IMR-90 (cell line): Measurements from ENCODE around the gene TMEM247. TPM values are rescaled to one million over a fixed set of nuclear protein-coding genes. Genes with fewer than 3 reads are reported as not detected.

Experiments
- ATAC-seq: fragments of 200-7000 bp; cut with Tn5 transposase; 2 replicates; pipeline ENCODE4 v1.9.1; 2020; ENCODE audit warnings: low read depth, mild to moderate bottlenecking, moderate library complexity
- BruUV-seq: library from RNA; stranded (reverse); fragments of 400-500 nt; replicated peaks from 2 replicates; lab custom pipeline; 2021; lab: Mats Ljungman, UMichigan
- CTCF ChIA-PET: fragments of 300-600 bp; formaldehyde crosslinking; extraction: SDS; loops from one replicate; lab custom pipeline; 2021; ENCODE audit warnings: antibody characterized with exemption; lab: Yijun Ruan, JAX
- POLR2A ChIA-PET: fragments of 300-600 bp; sonication (Branson Sonifier 250); formaldehyde crosslinking; loops from one replicate; lab custom pipeline; 2022; ENCODE audit warnings: antibody characterized with exemption; ENCODE audit not compliant: unreplicated experiment; lab: Charles Lee
- DNase-seq: peaks from one replicate; pipeline ENCODE4 v3.0.0; 2013
- H2AFZ ChIP-seq: replicated peaks from 2 replicates; pipeline ENCODE3; 2013; ENCODE audit warnings: low read length, mild to moderate bottlenecking; ENCODE audit not compliant: poor library complexity
- H2AK5ac ChIP-seq: 2 replicates; pipeline ENCODE4 v1.6.1; 2013; ENCODE audit warnings: low read depth, low read length, inconsistent platforms
- H2AK9ac ChIP-seq: replicated peaks from 2 replicates; pipeline ENCODE3; 2013; ENCODE audit warnings: mild to moderate bottlenecking, low read depth, low read length, moderate library complexity; ENCODE audit not compliant: poor library complexity
- H2BK120ac ChIP-seq: 2 replicates; pipeline ENCODE4 v1.6.1; 2013; ENCODE audit warnings: low read depth, low read length, inconsistent platforms
- H2BK15ac ChIP-seq: 3 replicates; pipeline ENCODE4 v1.6.1; 2013; ENCODE audit warnings: low read depth, low read length, inconsistent platforms
- H2BK20ac ChIP-seq: 2 replicates; pipeline ENCODE4 v1.6.1; 2013; ENCODE audit warnings: low read depth, mild to moderate bottlenecking, inconsistent platforms, low read length, moderate library complexity
- H2BK5ac ChIP-seq: 2 replicates; pipeline ENCODE4 v1.6.1; 2013; ENCODE audit warnings: mild to moderate bottlenecking, low read depth, low read length, inconsistent platforms; ENCODE audit not compliant: poor library complexity, severe bottlenecking
- H3K14ac ChIP-seq: replicated peaks from 2 replicates; pipeline ENCODE4 v1.6.1; 2013; ENCODE audit warnings: low read depth, low read length, inconsistent platforms
- H3K18ac ChIP-seq: 2 replicates; pipeline ENCODE4 v1.6.1; 2013; ENCODE audit warnings: low read depth, low read length, control low read depth
- H3K23ac ChIP-seq: 2 replicates; pipeline ENCODE4 v1.6.1; 2013; ENCODE audit warnings: low read depth, low read length, inconsistent platforms
- H3K27ac ChIP-seq: 2 replicates; pipeline ENCODE4 v1.5.1; 2013; ENCODE audit warnings: mild to moderate bottlenecking, control low read depth, low read length; ENCODE audit not compliant: insufficient read depth
- H3K27me3 ChIP-seq: 2 replicates; pipeline ENCODE4 v1.6.1; 2013; ENCODE audit warnings: low read length; ENCODE audit not compliant: control insufficient read depth, insufficient read depth
- H3K36me3 ChIP-seq: 2 replicates; pipeline ENCODE4 v1.6.1; 2013; ENCODE audit warnings: low read length, mixed read lengths; ENCODE audit not compliant: control insufficient read depth, insufficient read depth
- H3K4ac ChIP-seq: 2 replicates; pipeline ENCODE4 v1.6.1; 2013; ENCODE audit warnings: low read depth, low read length, inconsistent platforms
- H3K4me1 ChIP-seq: 2 replicates; pipeline ENCODE4 v1.6.1; 2013; ENCODE audit warnings: low read length, mixed read lengths; ENCODE audit not compliant: control insufficient read depth, insufficient read depth
- H3K4me2 ChIP-seq: 2 replicates; pipeline ENCODE4 v1.6.1; 2013; ENCODE audit warnings: low read depth, mild to moderate bottlenecking, control low read depth, low read length, moderate library complexity
- H3K4me3 ChIP-seq: 2 replicates; pipeline ENCODE4 v1.5.1; 2013; ENCODE audit warnings: low read depth, mild to moderate bottlenecking, control low read depth, low read length, moderate library complexity; ENCODE audit not compliant: insufficient read depth
- H3K56ac ChIP-seq: 2 replicates; pipeline ENCODE4 v1.6.1; 2013; ENCODE audit warnings: low read length, inconsistent platforms; ENCODE audit not compliant: insufficient read depth; ENCODE audit errors: extremely low read depth
- H3K79me1 ChIP-seq, 2 experiments: 2 replicates each; pipeline ENCODE4 v1.6.1; 2013; ENCODE audit warnings: low read length in 2 of 2, inconsistent platforms in 1 of 2, low read depth in 1 of 2
- H3K9ac ChIP-seq: 2 replicates; pipeline ENCODE4 v1.6.1; 2013; ENCODE audit warnings: low read depth, low read length, control low read depth
- H3K9me1 ChIP-seq: 2 replicates; pipeline ENCODE4 v1.6.1; 2013; ENCODE audit warnings: low read length, inconsistent platforms; ENCODE audit not compliant: insufficient read depth
- H3K9me3 ChIP-seq: 2 replicates; pipeline ENCODE4 v1.6.1; 2013; ENCODE audit warnings: low read length; ENCODE audit not compliant: control insufficient read depth, insufficient read depth
- H4K20me1 ChIP-seq: 2 replicates; pipeline ENCODE4 v1.6.1; 2013; ENCODE audit warnings: low read length, inconsistent platforms; ENCODE audit not compliant: insufficient read depth
- H4K5ac ChIP-seq: 2 replicates; pipeline ENCODE4 v1.6.1; 2013; ENCODE audit warnings: mild to moderate bottlenecking, low read depth, low read length, control low read depth
- H4K8ac ChIP-seq, 2 experiments: 2 replicates each; pipeline ENCODE4 v1.6.1; 2013; ENCODE audit warnings: low read depth in 2 of 2, low read length in 2 of 2, control low read depth in 1 of 2, inconsistent platforms in 1 of 2
- H4K91ac ChIP-seq: 2 replicates; pipeline ENCODE4 v1.6.1; 2013; ENCODE audit warnings: low read depth, low read length, inconsistent platforms; ENCODE audit not compliant: insufficient read depth
- CEBPB ChIP-seq: IDR thresholded peaks from 2 replicates; pipeline ENCODE4 v1.6.1; 2012; ENCODE audit warnings: low read depth, low read length, improper control_type of control experiment
- CHD1 ChIP-seq: IDR thresholded peaks from 2 replicates; pipeline ENCODE4 v1.6.1; 2012; ENCODE audit warnings: low read depth, low read length, improper control_type of control experiment
- FOS ChIP-seq: fragments of 150-350 bp; IDR thresholded peaks from 2 replicates; pipeline ENCODE4 v1.6.1; 2016; ENCODE audit warnings: low read depth, low read length
- MAZ ChIP-seq: IDR thresholded peaks from 2 replicates; pipeline ENCODE4 v1.6.1; 2012; ENCODE audit warnings: low read depth, mild to moderate bottlenecking, low read length, improper control_type of control experiment, moderate library complexity, borderline replicate concordance
- NFE2L2 ChIP-seq: fragments of 150-350 bp; IDR thresholded peaks from 2 replicates; pipeline ENCODE4 v1.6.1; 2016; ENCODE audit warnings: low read depth, mild to moderate bottlenecking, low read length
- POLR2A ChIP-seq: IDR thresholded peaks from 2 replicates; pipeline ENCODE4 v1.6.1; 2012; ENCODE audit warnings: mild to moderate bottlenecking, low read depth, low read length
- RAD21 ChIP-seq: IDR thresholded peaks from 2 replicates; pipeline ENCODE4 v1.6.1; 2012; ENCODE audit warnings: low read length, improper control_type of control experiment
- RCOR1 ChIP-seq: IDR thresholded peaks from 2 replicates; pipeline ENCODE4 v1.6.1; 2012; ENCODE audit warnings: mild to moderate bottlenecking, low read length, improper control_type of control experiment; ENCODE audit not compliant: insufficient replicate concordance
- RFX5 ChIP-seq: IDR thresholded peaks from 2 replicates; pipeline ENCODE4 v1.8.0; 2012; ENCODE audit warnings: low read depth, mild to moderate bottlenecking, low read length, moderate library complexity
- SMC3 ChIP-seq: fragments of 150-350 bp; IDR thresholded peaks from 2 replicates; pipeline ENCODE4 v1.6.1; 2016; ENCODE audit warnings: low read depth, mild to moderate bottlenecking, antibody characterized with exemption, low read length, moderate library complexity
- WGBS, 2 experiments: methylation state at CpG; one replicate each; pipeline versions ENCODE4 v1.1.5 to v1.1.7; 2013; ENCODE audit warnings: missing lambda C conversion rate in 2 of 2; ENCODE audit not compliant: insufficient read length in 1 of 2; ENCODE audit errors: extremely low coverage in 2 of 2; 5-methylcytosine and 5-hydroxymethylcytosine counted together
- dilution Hi-C: fragments of 300-500 bp; cut with HindIII; formaldehyde crosslinking; loops from one replicate; pipeline ENCODE4 v1.14.3; 2018; ENCODE audit warnings: low sequenced_read_pairs; ENCODE audit not compliant: unreplicated experiment
- in situ Hi-C: fragments of 300-500 bp; cut with MboI; formaldehyde crosslinking; loops from 3 replicates; pipeline ENCODE4 v1.14.3; 2019; ENCODE audit warnings: low sequenced_read_pairs, inconsistent platforms, mixed read lengths
- intact Hi-C: fragments of 100-400 bp; cut with micrococcal nuclease; formaldehyde crosslinking; loops from 2 replicates; pipeline ENCODE4 v1.10.0; 2022
- polyA plus RNA-seq, 3 experiments: library from polyadenylated mRNA; depleted of rRNA; stranded (reverse); fragments of >200 nt; gene quantifications; 2 replicates each; pipeline ENCODE4 v1.2.3, GENCODE V29; 2012; ENCODE audit warnings: low replicate concordance in 1 of 3
- total RNA-seq: library from RNA; depleted of rRNA; stranded (reverse); fragments of >200 nt; gene quantifications from 2 replicates; pipeline ENCODE4 v1.2.3, GENCODE V29; 2012
- TF ChIP-seq, protein P1 (sequence below): fragments of 150-350 bp; IDR thresholded peaks from 2 replicates; pipeline ENCODE4 v1.6.1; 2017; ENCODE audit warnings: mild to moderate bottlenecking, antibody characterized with exemption, low read length, low read depth
- TF ChIP-seq, protein P2 (sequence below): conservative IDR thresholded peaks from 2 replicates; pipeline ENCODE4 v1.5.1; 2012; ENCODE audit warnings: mild to moderate bottlenecking, low read depth, low read length, improper control_type of control experiment
- TF ChIP-seq, protein P3 (sequence below): fragments of 150-350 bp; IDR thresholded peaks from 2 replicates; pipeline ENCODE4 v1.6.1; 2016; ENCODE audit warnings: low read depth, mild to moderate bottlenecking, low read length, moderate library complexity, borderline replicate concordance

TMEM247 gene
- total and polyA plus RNA-seq, 2 of the 4 experiments (the other 2 are of a cell fraction) = not detected

DNA sequence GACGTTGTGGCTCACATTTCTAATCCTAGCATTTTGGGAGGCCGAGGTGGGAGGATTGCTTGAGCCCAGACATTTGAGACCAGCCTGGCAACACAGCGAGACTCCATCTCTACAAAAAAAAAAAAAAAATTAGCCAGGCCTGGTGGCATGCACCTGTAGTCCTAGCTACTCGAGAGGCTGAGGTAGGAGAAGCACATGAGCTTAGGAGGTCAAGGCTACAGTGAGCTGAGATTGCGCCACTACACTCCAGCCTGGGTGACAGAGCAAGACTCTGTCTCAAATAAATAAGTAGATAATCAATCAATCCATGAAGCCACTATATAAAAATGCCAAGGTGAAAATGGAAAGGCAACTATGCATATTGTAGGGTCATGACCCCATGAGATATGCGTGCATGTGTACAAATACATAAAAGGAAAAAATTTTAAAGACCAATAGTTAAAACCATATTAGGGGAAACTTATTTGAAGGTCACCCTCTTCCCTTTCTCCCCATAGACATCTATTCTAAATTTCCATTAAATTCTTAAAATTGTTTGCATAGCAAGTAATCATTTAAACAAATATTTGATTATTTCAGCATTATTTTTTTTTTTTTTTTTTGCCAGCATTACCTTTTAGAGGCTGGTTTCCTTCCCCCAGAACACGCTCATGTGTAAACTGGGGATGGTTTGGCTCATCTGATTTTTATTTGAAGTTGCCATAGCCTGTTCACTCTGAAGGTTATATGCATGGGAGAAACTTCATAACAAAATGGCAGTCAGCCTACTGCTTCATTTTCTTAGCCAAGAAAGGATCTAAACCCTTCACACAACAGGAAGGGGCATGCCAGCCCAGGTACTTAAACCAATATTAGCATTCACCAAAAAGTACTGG, 37.3 kb upstream of the TMEM247 start:
- Histone ChIP-seq H2AK5ac (peak overlapping the region; percentile 74; the same call in 1 of the 2 replicates), H3K4ac (peak overlapping the region; percentile 60; the same call in 1 of the 2 replicates), H3K18ac (no peak overlapping the region), H3K4me1 (peaks cover 10% of the 10 kb centered on the region), H3K4me3 (no peak overlapping the region), H3K9ac (no peak overlapping the region), H3K36me3 (no peaks in the 10 kb centered on the region), H2BK120ac (peak overlapping the region; percentile 30; the same call in 1 of the 2 replicates), H3K27me3 (no peaks in the 10 kb centered on the region), H3K14ac (no peak overlapping the region), H4K20me1 (no peaks in the 10 kb centered on the region), H2BK5ac (no peak overlapping the region), H3K9me1 (no peaks in the 10 kb centered on the region; the same call in 1 of the 2 replicates), H2BK15ac (0 out of 3 replicates have a peak overlapping the region, but pooled peaks have one; percentile 87), H3K79me1 (no peaks in the 10 kb centered on the region), H3K27ac (no peak overlapping the region), H3K4me2 (no peak overlapping the region), H2AFZ (no peak overlapping the region), H4K5ac (no peak overlapping the region), H4K8ac (0 out of 4 replicates have a peak overlapping the region, but pooled peaks of 1 of the 2 experiments have one; percentile 19), H4K91ac (no peak overlapping the region), H2BK20ac (peak overlapping the region; percentile 70), H3K23ac (no peak overlapping the region), H3K56ac (no peak overlapping the region), H2AK9ac (no peak overlapping the region), H3K9me3 (0 out of 2 replicates have a peak, but pooled peaks cover 3% of the 10 kb centered on the region)
- BruUV-seq = no TSS peak
- no peak for TF ChIP-seq SMC3
- no peak for TF ChIP-seq RAD21
- TF ChIP-seq, protein P1, sequence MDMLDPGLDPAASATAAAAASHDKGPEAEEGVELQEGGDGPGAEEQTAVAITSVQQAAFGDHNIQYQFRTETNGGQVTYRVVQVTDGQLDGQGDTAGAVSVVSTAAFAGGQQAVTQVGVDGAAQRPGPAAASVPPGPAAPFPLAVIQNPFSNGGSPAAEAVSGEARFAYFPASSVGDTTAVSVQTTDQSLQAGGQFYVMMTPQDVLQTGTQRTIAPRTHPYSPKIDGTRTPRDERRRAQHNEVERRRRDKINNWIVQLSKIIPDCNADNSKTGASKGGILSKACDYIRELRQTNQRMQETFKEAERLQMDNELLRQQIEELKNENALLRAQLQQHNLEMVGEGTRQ = no peak
- TF ChIP-seq NFE2L2 = no peak
- TF ChIP-seq CEBPB = no peak
- no peak for TF ChIP-seq RFX5
- TF ChIP-seq, protein P2, sequence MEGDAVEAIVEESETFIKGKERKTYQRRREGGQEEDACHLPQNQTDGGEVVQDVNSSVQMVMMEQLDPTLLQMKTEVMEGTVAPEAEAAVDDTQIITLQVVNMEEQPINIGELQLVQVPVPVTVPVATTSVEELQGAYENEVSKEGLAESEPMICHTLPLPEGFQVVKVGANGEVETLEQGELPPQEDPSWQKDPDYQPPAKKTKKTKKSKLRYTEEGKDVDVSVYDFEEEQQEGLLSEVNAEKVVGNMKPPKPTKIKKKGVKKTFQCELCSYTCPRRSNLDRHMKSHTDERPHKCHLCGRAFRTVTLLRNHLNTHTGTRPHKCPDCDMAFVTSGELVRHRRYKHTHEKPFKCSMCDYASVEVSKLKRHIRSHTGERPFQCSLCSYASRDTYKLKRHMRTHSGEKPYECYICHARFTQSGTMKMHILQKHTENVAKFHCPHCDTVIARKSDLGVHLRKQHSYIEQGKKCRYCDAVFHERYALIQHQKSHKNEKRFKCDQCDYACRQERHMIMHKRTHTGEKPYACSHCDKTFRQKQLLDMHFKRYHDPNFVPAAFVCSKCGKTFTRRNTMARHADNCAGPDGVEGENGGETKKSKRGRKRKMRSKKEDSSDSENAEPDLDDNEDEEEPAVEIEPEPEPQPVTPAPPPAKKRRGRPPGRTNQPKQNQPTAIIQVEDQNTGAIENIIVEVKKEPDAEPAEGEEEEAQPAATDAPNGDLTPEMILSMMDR = no peak
- TF ChIP-seq MAZ = no peak
- TF ChIP-seq POLR2A = no peak
- no peak for TF ChIP-seq FOS
- TF ChIP-seq, protein P3, sequence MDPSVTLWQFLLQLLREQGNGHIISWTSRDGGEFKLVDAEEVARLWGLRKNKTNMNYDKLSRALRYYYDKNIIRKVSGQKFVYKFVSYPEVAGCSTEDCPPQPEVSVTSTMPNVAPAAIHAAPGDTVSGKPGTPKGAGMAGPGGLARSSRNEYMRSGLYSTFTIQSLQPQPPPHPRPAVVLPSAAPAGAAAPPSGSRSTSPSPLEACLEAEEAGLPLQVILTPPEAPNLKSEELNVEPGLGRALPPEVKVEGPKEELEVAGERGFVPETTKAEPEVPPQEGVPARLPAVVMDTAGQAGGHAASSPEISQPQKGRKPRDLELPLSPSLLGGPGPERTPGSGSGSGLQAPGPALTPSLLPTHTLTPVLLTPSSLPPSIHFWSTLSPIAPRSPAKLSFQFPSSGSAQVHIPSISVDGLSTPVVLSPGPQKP = no peak
- TF ChIP-seq CHD1 = no peak
- TF ChIP-seq RCOR1 = no peak
- WGBS, 2 experiments = no CpG with 5 or more reads among the region's 7 CpGs
- ATAC-seq (no peak), DNase-seq (no peak)
- intact Hi-C loops = no loop called here
- in situ Hi-C loops = no loop called here
- CTCF ChIA-PET = no interaction called here
- POLR2A ChIA-PET = no interaction called here
- dilution Hi-C loops = no loop called here
